Stomach smooth muscle (tissue), 2 donors: ENCODE data around the gene KIF24.
"Not testable (repeated sequence)": the region's sequence is repeated elsewhere in the genome, so short reads cannot be mapped to it uniquely, and the experiment has no call there.

Source experiments
- H3K27ac ChIP-seq: one replicate; pipeline ENCODE4 v1.7.0; 2013; ENCODE audit warnings: mild to moderate bottlenecking, low read length, inconsistent platforms
- H3K27me3 ChIP-seq, 2 donors: one replicate each; pipeline ENCODE4 v1.7.0; 2013; ENCODE audit warnings: low read length in 2 of 2; ENCODE audit not compliant: insufficient read depth in 2 of 2, control insufficient read depth in 1 of 2
- H3K36me3 ChIP-seq, 2 donors: one replicate each; pipeline ENCODE4 v1.7.0; 2013; ENCODE audit warnings: low read length in 2 of 2; ENCODE audit not compliant: control insufficient read depth in 2 of 2, insufficient read depth in 2 of 2
- H3K4me1 ChIP-seq: one replicate; pipeline ENCODE4 v1.7.0; 2013; ENCODE audit warnings: low read length; ENCODE audit not compliant: control insufficient read depth, insufficient read depth
- H3K4me3 ChIP-seq, 2 donors: one replicate each; pipeline ENCODE4 v1.7.0; 2013; ENCODE audit warnings: low read length in 2 of 2
- H3K9ac ChIP-seq, 2 donors: one replicate each; pipeline ENCODE4 v1.7.0; 2013; ENCODE audit warnings: low read length in 2 of 2, mild to moderate bottlenecking in 1 of 2
- H3K9me3 ChIP-seq, 2 donors: one replicate each; pipeline ENCODE4 v1.7.0; 2013; ENCODE audit warnings: low read length in 2 of 2; ENCODE audit not compliant: control insufficient read depth in 2 of 2
- donor health status: healthy.
- donor health status: Pancreatic carcinoma.

KIF24 gene

GRCh38 chr9:34338079-34338478 lies 9.0 kb upstream of the KIF24 start:
- H3K4me3 ChIP-seq, H3K27me3 ChIP-seq, H3K9me3 ChIP-seq, H3K9ac ChIP-seq, H3K27ac ChIP-seq: not testable (repeated sequence)
- peaks cover 7 to 12% of the 10 kb centered on the region in 2 donors for H3K36me3 ChIP-seq
- H3K4me1 ChIP-seq = peaks cover 40% of the 10 kb centered on the region

GRCh38 chr9:34337403-34337802 lies 8.3 kb upstream of the KIF24 start:
- H3K27ac ChIP-seq = no peak overlapping the region
- peaks cover 7 to 11% of the 10 kb centered on the region in 2 donors for H3K36me3 ChIP-seq
- H3K4me1 ChIP-seq = peaks cover 39% of the 10 kb centered on the region
- no peaks in the 10 kb centered on the region for H3K27me3 ChIP-seq
- no peaks in the 10 kb centered on the region for H3K9me3 ChIP-seq
- no peak overlapping the region for H3K9ac ChIP-seq
- H3K4me3 ChIP-seq = no peak overlapping the region

- Histone ChIP-seq H3K4me1 (peaks cover 26% of the 10 kb centered on the region), H3K9me3 (no peaks in the 10 kb centered on the region), H3K4me3 (no peak overlapping the region), H3K36me3 (peaks cover 7 to 8% of the 10 kb centered on the region in 2 donors), H3K27me3 (no peaks in the 10 kb centered on the region), H3K27ac (no peak overlapping the region), H3K9ac (no peak overlapping the region)
These were observed 6.3 kb upstream of the KIF24 start for GRCh38 chr9:34335376-34335775.

- H3K4me1 ChIP-seq = peaks cover 29% of the 10 kb centered on the region
- H3K4me3 ChIP-seq = no peak overlapping the region
- peaks cover 7% of the 10 kb centered on the region in 2 donors for H3K36me3 ChIP-seq
- no peaks in the 10 kb centered on the region for H3K27me3 ChIP-seq
- peak overlapping the region in 1 of 2 donors; percentile 29 for H3K9ac ChIP-seq
- H3K27ac ChIP-seq = peak overlapping the region; percentile 18
- no peaks in the 10 kb centered on the region for H3K9me3 ChIP-seq
These were observed 5.8 kb upstream of the KIF24 start for GRCh38 chr9:34334916-34335315.

- Histone ChIP-seq H3K27ac (peak overlapping the region; percentile 18), H3K4me3 (no peak overlapping the region)
These were observed 5.3 kb upstream of the KIF24 start for GRCh38 chr9:34334337-34334824.

GRCh38 chr9:34333836-34334235 lies 4.8 kb upstream of the KIF24 start:
- Histone ChIP-seq H3K4me3 (no peak overlapping the region), H3K36me3 (peaks cover 2 to 4% of the 10 kb centered on the region in 2 donors), H3K9ac (peak overlapping the region in 1 of 2 donors; percentile 13), H3K27me3 (no peaks in the 10 kb centered on the region), H3K27ac (peak overlapping the region; percentile 18), H3K9me3 (no peaks in the 10 kb centered on the region), H3K4me1 (peaks cover 28% of the 10 kb centered on the region)

More at GRCh38 chr9:34334337-34334824, 5.3 kb upstream of the KIF24 start:
- no peaks in the 10 kb centered on the region for H3K27me3 ChIP-seq
- no peaks in the 10 kb centered on the region for H3K9me3 ChIP-seq
- H3K4me1 ChIP-seq = peaks cover 29% of the 10 kb centered on the region
- peak overlapping the region in 1 of 2 donors; percentile 29 for H3K9ac ChIP-seq
- peaks cover 7% of the 10 kb centered on the region in 2 donors for H3K36me3 ChIP-seq

- peaks cover 26% of the 10 kb centered on the region for H3K4me1 ChIP-seq
- no peaks in the 10 kb centered on the region for H3K27me3 ChIP-seq
- H3K9me3 ChIP-seq = no peaks in the 10 kb centered on the region
- H3K27ac ChIP-seq = peak overlapping the region; percentile 46
- peak overlapping the region in 1 of 2 donors; percentile 4 for H3K9ac ChIP-seq
- peaks cover 0 to 2% of the 10 kb centered on the region in 2 donors for H3K36me3 ChIP-seq
- H3K4me3 ChIP-seq = no peak overlapping the region
These were observed 3.3 kb upstream of the KIF24 start for GRCh38 chr9:34332076-34332964.

- Histone ChIP-seq H3K9me3 (no peaks in the 10 kb centered on the region), H3K4me1 (peaks cover 26% of the 10 kb centered on the region), H3K9ac (no peak overlapping the region), H3K36me3 (peaks cover 0 to 2% of the 10 kb centered on the region in 2 donors), H3K27ac (no peak overlapping the region), H3K27me3 (no peaks in the 10 kb centered on the region), H3K4me3 (no peak overlapping the region)
These were observed 2.1 kb upstream of the KIF24 start for GRCh38 chr9:34331196-34331595.

GRCh38 chr9:34328500-34328986 lies 525 bp downstream of the KIF24 start:
- H3K4me3 ChIP-seq = peak overlapping the region; percentile 75 to 98
- H3K9me3 ChIP-seq = no peaks in the 10 kb centered on the region
- peak overlapping the region; percentile 67 to 74 for H3K9ac ChIP-seq
- no peaks in the 10 kb centered on the region for H3K36me3 ChIP-seq
- peak overlapping the region; percentile 64 for H3K27ac ChIP-seq
- H3K4me1 ChIP-seq = peaks cover 20% of the 10 kb centered on the region
- H3K27me3 ChIP-seq = no peaks in the 10 kb centered on the region

- Histone ChIP-seq H3K36me3 (no peaks in the 10 kb centered on the region), H3K27ac (no peak overlapping the region), H3K4me1 (peaks cover 13% of the 10 kb centered on the region), H3K9ac (no peak overlapping the region), H3K4me3 (no peak overlapping the region), H3K27me3 (no peaks in the 10 kb centered on the region), H3K9me3 (no peaks in the 10 kb centered on the region)
These were observed 2.4 kb downstream of the KIF24 start for GRCh38 chr9:34326690-34327089.
